Gastrocnemius medialis (tissue), 4 donors: ENCODE data around the gene PHTF1.

Experiments used
- POLR2A ChIP-seq, 2 donors: fragments of 450-650 bp; IDR thresholded peaks; one replicate each; pipeline ENCODE4 v1.6.1; 2017; ENCODE audit warnings: antibody characterized with exemption in 2 of 2, mild to moderate bottlenecking in 2 of 2, moderate library complexity in 2 of 2
- TF ChIP-seq, protein P1 (sequence below), 5 experiments: fragments of 450-650 bp in 3 of 5; fragments of 200-600 bp in 2 of 5; sonication (generic) in 2 of 5; IDR thresholded peaks in 4 of 5; conservative IDR thresholded peaks in 1 of 5; 1 replicate in 4 of 5; 2 replicates in 1 of 5; pipeline ENCODE4 v1.5.1; 2016 to 2019; ENCODE audit warnings: antibody characterized with exemption in 5 of 5, mild to moderate bottlenecking in 3 of 5, moderate library complexity in 3 of 5

DNA sequence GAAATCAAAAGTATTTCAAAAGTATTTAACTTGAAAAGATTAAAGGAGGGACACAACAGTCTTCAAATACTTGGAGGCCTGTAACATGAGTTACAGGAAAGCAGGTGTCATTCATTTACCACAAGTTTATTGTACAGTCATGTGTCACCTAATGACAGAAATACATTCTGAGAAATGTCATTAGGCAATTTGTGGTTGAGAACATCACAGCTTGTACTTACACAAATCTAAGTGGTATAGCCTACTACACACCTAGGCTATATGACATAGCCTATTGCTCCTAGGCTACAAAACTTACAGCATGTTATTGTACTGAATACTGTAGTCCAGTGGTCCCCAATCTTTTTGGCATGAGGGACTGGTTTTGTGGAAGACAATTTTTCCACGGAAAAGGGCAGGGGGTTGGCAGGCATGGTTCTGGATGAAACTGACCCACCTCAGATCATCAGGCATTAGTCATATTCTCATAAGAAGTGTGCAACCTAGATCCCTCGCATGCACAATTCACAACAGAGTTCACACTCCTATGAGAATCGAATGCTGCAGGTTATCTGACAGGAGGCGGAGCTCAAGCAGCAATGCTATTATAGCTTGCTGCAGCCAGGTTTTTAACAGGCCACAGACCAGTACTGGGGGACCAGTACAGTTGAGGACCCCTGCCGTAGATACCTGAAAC is 25.0 kb upstream of the PHTF1 start:
- peak in 1 of 2 donors; percentile 52 for TF ChIP-seq POLR2A (IDR thresholded peaks at IDR 0.05)
- TF ChIP-seq, protein P1, sequence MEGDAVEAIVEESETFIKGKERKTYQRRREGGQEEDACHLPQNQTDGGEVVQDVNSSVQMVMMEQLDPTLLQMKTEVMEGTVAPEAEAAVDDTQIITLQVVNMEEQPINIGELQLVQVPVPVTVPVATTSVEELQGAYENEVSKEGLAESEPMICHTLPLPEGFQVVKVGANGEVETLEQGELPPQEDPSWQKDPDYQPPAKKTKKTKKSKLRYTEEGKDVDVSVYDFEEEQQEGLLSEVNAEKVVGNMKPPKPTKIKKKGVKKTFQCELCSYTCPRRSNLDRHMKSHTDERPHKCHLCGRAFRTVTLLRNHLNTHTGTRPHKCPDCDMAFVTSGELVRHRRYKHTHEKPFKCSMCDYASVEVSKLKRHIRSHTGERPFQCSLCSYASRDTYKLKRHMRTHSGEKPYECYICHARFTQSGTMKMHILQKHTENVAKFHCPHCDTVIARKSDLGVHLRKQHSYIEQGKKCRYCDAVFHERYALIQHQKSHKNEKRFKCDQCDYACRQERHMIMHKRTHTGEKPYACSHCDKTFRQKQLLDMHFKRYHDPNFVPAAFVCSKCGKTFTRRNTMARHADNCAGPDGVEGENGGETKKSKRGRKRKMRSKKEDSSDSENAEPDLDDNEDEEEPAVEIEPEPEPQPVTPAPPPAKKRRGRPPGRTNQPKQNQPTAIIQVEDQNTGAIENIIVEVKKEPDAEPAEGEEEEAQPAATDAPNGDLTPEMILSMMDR (IDR thresholded peaks at IDR 0.05 in 4 of 5, conservative IDR thresholded peaks at IDR 0.05 in 1 of 5): no peak
